Heart right ventricle (tissue), 16 donors: ENCODE results near the gene SPEG. TPM values are rescaled to one million over a fixed set of nuclear protein-coding genes. Genes with fewer than 3 reads are reported as not detected.

ENCODE experiments used
- ATAC-seq, 8 donors: fragments of 200-7000 bp; cut with Tn5 transposase; one replicate each; pipeline ENCODE4 v1.9.1; 2020; ENCODE audit warnings: mild to moderate bottlenecking in 8 of 8, moderate library complexity in 8 of 8, moderate number of reproducible peaks in 1 of 8
- DNase-seq, 2 donors: peaks; one replicate each; pipeline ENCODE4 v3.0.0-alpha.2; 2020
- H3K27ac ChIP-seq, 10 donors: fragments of 200-600 bp; sonication (generic) in 2 of 10; one replicate each; pipeline versions ENCODE4 v1.5.0 to v1.8.0; 2020 to 2022; ENCODE audit warnings: mild to moderate bottlenecking in 3 of 10
- H3K27me3 ChIP-seq, 7 donors: fragments of 200-600 bp; one replicate each; pipeline ENCODE4 v1.8.0; 2021 to 2022; ENCODE audit warnings: mild to moderate bottlenecking in 2 of 7
- H3K36me3 ChIP-seq, 9 donors: fragments of 200-600 bp; sonication (generic) in 1 of 9; one replicate each; pipeline versions ENCODE4 v1.5.0 to v1.8.0; 2020 to 2022; ENCODE audit warnings: mild to moderate bottlenecking in 2 of 9
- H3K4me1 ChIP-seq, 9 donors: fragments of 200-600 bp; sonication (generic) in 1 of 9; one replicate each; pipeline versions ENCODE4 v1.5.0 to v1.8.0; 2020 to 2022; ENCODE audit warnings: mild to moderate bottlenecking in 4 of 9
- H3K4me3 ChIP-seq, 10 donors: fragments of 200-600 bp; sonication (generic) in 2 of 10; one replicate each; pipeline versions ENCODE4 v1.5.0 to v1.8.0; 2020 to 2022; ENCODE audit warnings: mild to moderate bottlenecking in 7 of 10, moderate library complexity in 2 of 10
- H3K9me3 ChIP-seq, 11 donors: fragments of 200-600 bp in 10 of 11; sonication (generic) in 2 of 11; one replicate each; pipeline versions ENCODE4 v1.5.0 to v1.8.0; 2013 to 2022; ENCODE audit warnings: mild to moderate bottlenecking in 2 of 11, control low read depth in 1 of 11, moderate library complexity in 1 of 11
- WGBS, 2 donors: extraction: QIAGEN DNeasy Blood & Tissue Kit; methylation state at CpG; one replicate each; pipeline ENCODE4 v1.1.7; 2013; ENCODE audit warnings: inconsistent platforms in 1 of 2; 5-methylcytosine and 5-hydroxymethylcytosine counted together
- intact Hi-C, 10 donors: fragments of 100-400 bp; cut with DNase I; formaldehyde crosslinking; loops; one replicate each; pipeline versions ENCODE4 v1.11.1 to v1.14.2; 2022
- polyA plus RNA-seq, 2 donors: library from polyadenylated mRNA; stranded (reverse); fragments of 200-250 nt; gene quantifications; one replicate each; pipeline ENCODE4 v1.2.3, GENCODE V29; 2013
- total RNA-seq, 10 donors: library from RNA; stranded (reverse); fragmentation: NEBNext Ultra II Directional in 3 of 10; extraction: Animal tissue kit (Norgen Biotek cat#: 25700) in 3 of 10; gene quantifications; one replicate each; pipeline versions ENCODE4 v1.2.1 to v1.2.4, GENCODE V29; 2021 to 2023
- TF ChIP-seq, protein P1 (sequence below), 9 donors: fragments of 200-600 bp; sonication (generic) in 2 of 9; IDR thresholded peaks; one replicate each; pipeline versions ENCODE4 v1.5.0 to v1.8.0; 2021 to 2022; ENCODE audit warnings: antibody characterized with exemption in 9 of 9, mild to moderate bottlenecking in 5 of 9, moderate library complexity in 1 of 9
- donor health status: Arrhythmogenic right ventricular cardiomyopathy.
- donor health status: ischemic (EF 13 %, LVEDD 7.1; RV severe dilation, severe dysfunction).
- donor health status: healthy with polysubstance abuse.
- donor health status: DM: no; HTN: yes; CAD: no.
- donor health status: DM: no; HTN: no; CAD: no.
- donor health status: ischemic (EF 25% LVEDD 6.9; RV normal size, moderate dysfunction).
- donor health status: ischemic (EF 25% LVEDD 5.7; RV mildly dilated, moderate dysfunction).
- donor health status: healthy.
- donor health status: DM: yes; HTN: yes; CAD: no.
- donor health status: Ischemic cardiomyopathy.
- donor health status: ischemic (EF 35%, LVEDD 5.7; RV mildly dilated, moderate dysfunction).
- donor health status: nonischemic (EF 11% LVEDD 7.7; RV severe dilation, severe dysfunction).
- donor health status: DM: yes; HTN: yes; CAD: no.
- donor health status: PGD.
- donor health status: ischemic (EF 29% LVEDD 5.4; RV normal size, mild dysfunction).
- donor health status: nonischemic (EF 23%, LVEDD 6.1; RV moderate dilation, normal function).

Gene SPEG
- total and polyA plus RNA-seq, 12 donors: 62.9 to 151 (median 120) TPM

DNA sequence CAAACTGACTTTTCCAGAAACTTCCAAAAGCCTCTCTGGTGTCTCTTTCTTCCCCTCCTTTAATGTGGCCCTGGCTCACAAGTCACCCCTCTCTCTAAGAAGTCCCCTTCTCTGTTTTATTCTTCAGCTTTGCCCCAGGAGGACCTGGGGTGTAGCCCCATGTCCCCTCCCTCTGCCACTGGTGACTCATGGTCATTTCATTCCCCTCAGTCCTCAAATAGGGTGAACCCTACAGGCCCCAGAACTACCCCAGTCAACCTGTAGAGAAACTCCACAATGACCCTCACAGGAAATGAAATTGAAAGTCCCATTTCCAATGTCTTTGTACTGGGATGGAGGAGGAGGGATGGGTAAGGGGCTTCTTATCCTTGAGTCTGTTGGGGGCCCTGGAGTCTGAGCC, 6.2 kb upstream of the SPEG start:
- peaks cover 0 to 39% (median 3%) of the 10 kb centered on the region in 9 donors for H3K36me3 ChIP-seq
- peak overlapping the region in 8 of 10 donors; percentile 11 to 64 (median 38) for H3K27ac ChIP-seq
- peaks cover 0 to 9% (median 0%) of the 10 kb centered on the region in 7 donors for H3K27me3 ChIP-seq
- H3K4me1 ChIP-seq: peaks cover 0 to 14% (median 0%) of the 10 kb centered on the region in 9 donors
- intact Hi-C loops: no loop called here
- TF ChIP-seq, protein P1, sequence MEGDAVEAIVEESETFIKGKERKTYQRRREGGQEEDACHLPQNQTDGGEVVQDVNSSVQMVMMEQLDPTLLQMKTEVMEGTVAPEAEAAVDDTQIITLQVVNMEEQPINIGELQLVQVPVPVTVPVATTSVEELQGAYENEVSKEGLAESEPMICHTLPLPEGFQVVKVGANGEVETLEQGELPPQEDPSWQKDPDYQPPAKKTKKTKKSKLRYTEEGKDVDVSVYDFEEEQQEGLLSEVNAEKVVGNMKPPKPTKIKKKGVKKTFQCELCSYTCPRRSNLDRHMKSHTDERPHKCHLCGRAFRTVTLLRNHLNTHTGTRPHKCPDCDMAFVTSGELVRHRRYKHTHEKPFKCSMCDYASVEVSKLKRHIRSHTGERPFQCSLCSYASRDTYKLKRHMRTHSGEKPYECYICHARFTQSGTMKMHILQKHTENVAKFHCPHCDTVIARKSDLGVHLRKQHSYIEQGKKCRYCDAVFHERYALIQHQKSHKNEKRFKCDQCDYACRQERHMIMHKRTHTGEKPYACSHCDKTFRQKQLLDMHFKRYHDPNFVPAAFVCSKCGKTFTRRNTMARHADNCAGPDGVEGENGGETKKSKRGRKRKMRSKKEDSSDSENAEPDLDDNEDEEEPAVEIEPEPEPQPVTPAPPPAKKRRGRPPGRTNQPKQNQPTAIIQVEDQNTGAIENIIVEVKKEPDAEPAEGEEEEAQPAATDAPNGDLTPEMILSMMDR (IDR thresholded peaks at IDR 0.05): no peak
- no peak for DNase-seq
- no peak overlapping the region for H3K4me3 ChIP-seq
- ATAC-seq: peak in 4 of 8 donors; percentile 8 to 12 (median 9)
- H3K9me3 ChIP-seq: no peaks in the 10 kb centered on the region

- no peaks in the 10 kb centered on the region for H3K9me3 ChIP-seq
- no peak overlapping the region for H3K4me3 ChIP-seq
- DNase-seq (no peak), ATAC-seq (peak in 2 of 8 donors; percentile 1 to 2)
- intact Hi-C loops: loop anchor here in 1 of 10 donors (2.0 kb wide), 1 partner anchor 25 kb away; no protein-coding TSS in a partner anchor
- H3K27ac ChIP-seq: peak overlapping the region in 9 of 10 donors; percentile 24 to 84 (median 75)
- peaks cover 0 to 22% (median 0%) of the 10 kb centered on the region in 9 donors for H3K36me3 ChIP-seq
- peaks cover 0 to 25% (median 13%) of the 10 kb centered on the region in 7 donors for H3K27me3 ChIP-seq
- 82 to 89% methylated on average over 7 of the region's 7 CpGs for WGBS, 2 donors
- H3K4me1 ChIP-seq: peaks cover 0 to 24% (median 3%) of the 10 kb centered on the region in 9 donors
- TF ChIP-seq, protein P1 (IDR thresholded peaks at IDR 0.05): no peak
Measured at GRCh38 chr2:219429958-219430606, 4.6 kb upstream of the SPEG start.

DNA sequence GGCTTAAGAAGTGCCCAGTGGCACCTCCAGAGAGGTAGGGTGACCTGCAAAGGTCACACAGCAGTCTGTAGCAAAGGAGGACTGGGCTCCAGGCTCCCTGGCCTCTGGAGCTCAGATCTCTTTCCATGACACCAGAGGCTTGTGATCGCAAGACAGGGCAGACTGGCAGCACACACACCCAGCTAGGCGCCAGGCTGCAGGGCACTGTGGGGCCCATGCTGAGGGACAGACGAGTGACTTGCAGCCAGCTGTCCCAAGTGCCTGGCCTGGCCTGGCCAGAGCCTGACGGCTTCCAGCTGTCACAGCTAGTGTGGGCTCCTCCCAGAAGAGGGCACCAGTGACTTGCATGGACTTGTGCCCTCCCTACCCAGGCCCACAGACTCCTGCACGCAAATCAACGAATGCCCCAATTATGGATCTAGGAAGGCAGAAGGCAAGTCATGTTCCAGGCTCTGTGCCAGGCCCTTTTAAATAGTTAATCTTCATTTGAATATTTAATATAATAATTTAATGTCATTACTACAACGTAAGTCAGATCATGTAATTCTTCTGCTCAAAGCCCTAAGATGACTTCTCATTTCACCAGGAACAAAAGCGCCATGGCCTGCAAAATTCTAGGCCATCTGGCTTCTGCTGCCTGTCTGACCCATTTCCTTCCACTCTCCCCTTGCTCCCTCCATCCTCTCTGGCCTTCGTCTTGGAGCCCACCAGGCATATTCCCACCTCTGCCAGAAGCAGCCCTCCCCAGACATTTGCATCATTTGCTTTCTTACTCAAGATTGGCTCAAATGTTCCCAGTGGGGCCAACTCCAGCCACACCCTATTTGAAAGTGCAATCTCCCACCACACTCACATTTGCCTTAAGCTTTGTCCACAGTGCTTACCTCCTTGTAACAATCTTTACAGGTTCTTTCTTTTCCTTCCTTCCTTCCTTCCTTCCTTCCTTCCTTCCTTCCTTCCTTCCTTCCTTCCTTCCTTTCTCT, 3.7 kb upstream of the SPEG start:
- ATAC-seq (peak; percentile 60 to 78 (median 70)), DNase-seq (peak; percentile 52 to 67)
- Histone ChIP-seq H3K9me3 (no peaks in the 10 kb centered on the region), H3K27me3 (peaks cover 0 to 33% (median 21%) of the 10 kb centered on the region in 7 donors), H3K27ac (peak overlapping the region in 9 of 10 donors; percentile 24 to 84 (median 75)), H3K4me1 (peaks cover 0 to 33% (median 6%) of the 10 kb centered on the region in 9 donors), H3K4me3 (no peak overlapping the region), H3K36me3 (peaks cover 0 to 14% (median 0%) of the 10 kb centered on the region in 9 donors)
- TF ChIP-seq, protein P1 (IDR thresholded peaks at IDR 0.05): peak in 6 of 9 donors; percentile 19 to 51 (median 41)
- 40 to 42% methylated on average over 9 of the region's 9 CpGs for WGBS, 2 donors
- intact Hi-C loops: loop anchor here in 1 of 10 donors (2.0 kb wide), 1 partner anchor 26 kb away; no protein-coding TSS in a partner anchor
